ENCODE results near the gene SYNPR.

The SYNPR gene

DNA sequence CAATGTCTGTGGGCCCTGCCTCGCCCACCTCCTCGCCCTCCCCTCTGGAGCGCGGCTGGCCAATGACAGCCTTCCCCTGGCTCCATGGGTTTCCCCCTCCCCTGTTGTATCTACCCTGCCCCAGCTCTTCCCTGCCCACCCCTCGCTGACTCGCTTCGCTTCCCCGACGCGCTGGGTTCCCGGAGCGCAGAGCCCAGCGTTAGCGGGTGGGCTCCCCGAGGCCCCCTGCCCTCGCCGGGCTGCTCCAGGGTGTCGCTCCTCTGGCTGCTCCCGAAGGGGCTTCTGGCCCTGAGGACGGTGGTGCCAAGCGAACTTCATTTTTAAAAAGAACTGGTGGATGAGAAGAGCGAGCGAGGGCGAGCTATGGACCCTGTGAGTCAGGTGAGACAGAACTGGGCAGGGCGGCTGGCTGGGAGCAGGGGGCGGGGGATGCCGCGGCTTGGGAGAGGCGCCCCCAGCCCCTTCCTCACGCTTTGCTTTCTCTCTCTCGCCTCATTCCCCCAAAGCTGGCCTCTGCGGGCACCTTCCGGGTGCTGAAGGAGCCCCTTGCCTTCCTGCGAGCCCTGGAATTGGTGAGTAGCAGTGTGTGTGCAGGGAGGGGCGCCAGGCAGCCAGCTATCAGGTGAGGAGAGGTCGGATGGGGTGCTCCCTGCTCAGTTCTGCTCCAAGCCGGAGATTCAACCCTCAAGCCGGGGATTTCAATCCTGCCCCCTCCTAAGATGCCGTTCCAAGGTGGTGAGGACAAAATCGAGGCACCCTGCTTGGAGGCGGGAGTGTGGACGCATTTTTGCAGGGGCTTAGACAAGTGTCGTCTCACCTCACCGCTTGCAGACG lies at the start of gene SYNPR:
Gene SYNPR (plus strand): TSS at position 138 of the 834 bp plus-strand sequence.
- DNase-seq (ENCODE audit: low spot score), result no peak
- in situ Hi-C loops (cut with MboI; ENCODE audit: low pct_unique_long_range_greater_than_20kb, low sequenced_read_pairs, unreplicated experiment), result no loop called here
- TF ChIP-seq, protein P1, sequence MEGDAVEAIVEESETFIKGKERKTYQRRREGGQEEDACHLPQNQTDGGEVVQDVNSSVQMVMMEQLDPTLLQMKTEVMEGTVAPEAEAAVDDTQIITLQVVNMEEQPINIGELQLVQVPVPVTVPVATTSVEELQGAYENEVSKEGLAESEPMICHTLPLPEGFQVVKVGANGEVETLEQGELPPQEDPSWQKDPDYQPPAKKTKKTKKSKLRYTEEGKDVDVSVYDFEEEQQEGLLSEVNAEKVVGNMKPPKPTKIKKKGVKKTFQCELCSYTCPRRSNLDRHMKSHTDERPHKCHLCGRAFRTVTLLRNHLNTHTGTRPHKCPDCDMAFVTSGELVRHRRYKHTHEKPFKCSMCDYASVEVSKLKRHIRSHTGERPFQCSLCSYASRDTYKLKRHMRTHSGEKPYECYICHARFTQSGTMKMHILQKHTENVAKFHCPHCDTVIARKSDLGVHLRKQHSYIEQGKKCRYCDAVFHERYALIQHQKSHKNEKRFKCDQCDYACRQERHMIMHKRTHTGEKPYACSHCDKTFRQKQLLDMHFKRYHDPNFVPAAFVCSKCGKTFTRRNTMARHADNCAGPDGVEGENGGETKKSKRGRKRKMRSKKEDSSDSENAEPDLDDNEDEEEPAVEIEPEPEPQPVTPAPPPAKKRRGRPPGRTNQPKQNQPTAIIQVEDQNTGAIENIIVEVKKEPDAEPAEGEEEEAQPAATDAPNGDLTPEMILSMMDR (IDR thresholded peaks at IDR 0.05; ENCODE audit: extremely low read depth, insufficient read depth, missing control alignments), result no peak

DNA sequence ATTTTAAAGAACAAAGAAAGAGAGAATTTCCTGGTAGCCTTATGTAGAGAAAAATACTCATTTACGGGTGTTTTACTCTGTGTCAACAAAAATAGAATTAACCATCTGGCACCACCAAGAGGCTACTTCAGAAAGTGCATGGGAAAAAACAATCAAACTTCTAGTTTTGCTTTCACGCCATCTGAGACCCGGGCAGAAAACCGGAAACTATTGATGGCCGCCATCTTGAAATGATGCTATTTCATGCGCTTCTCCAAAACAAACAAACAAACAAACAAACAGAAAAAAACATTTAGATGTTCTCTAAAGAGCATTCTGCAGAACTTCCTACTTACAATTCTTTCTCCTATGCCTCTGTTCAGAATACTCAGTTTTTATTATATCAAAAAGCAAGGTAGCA lies 49.4 kb upstream of the SYNPR start:
- in situ Hi-C loops (cut with MboI; ENCODE audit: low pct_unique_long_range_greater_than_20kb, low sequenced_read_pairs, unreplicated experiment), result no loop called here
- DNase-seq (ENCODE audit: low spot score), result peak; percentile 7
- TF ChIP-seq, protein P1 (IDR thresholded peaks at IDR 0.05; ENCODE audit: extremely low read depth, insufficient read depth, missing control alignments), result peak; percentile 31

DNA sequence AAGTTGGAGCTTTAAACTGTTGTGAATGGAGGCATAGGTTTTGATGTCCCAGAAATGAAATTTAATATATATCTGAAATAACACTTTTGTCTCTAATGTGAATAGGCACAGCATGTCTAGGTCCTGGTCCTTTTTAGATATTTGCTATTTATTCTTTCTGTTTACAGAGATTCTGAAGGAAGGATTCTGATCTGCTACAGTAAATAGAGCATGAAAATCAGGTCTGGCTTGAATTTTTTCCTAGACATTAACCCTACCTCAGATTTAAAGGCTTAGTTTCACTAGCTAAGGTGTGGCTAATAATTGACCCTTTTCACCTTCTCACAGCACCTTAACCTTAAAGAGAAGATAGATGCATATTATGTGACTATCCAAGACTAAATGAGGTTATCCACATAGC lies 48.0 kb upstream of the SYNPR start:
- in situ Hi-C loops (cut with MboI; ENCODE audit: low pct_unique_long_range_greater_than_20kb, low sequenced_read_pairs, unreplicated experiment), result no loop called here
- DNase-seq (ENCODE audit: low spot score), result no peak
- TF ChIP-seq, protein P1 (IDR thresholded peaks at IDR 0.05; ENCODE audit: extremely low read depth, insufficient read depth, missing control alignments), result no peak

DNA sequence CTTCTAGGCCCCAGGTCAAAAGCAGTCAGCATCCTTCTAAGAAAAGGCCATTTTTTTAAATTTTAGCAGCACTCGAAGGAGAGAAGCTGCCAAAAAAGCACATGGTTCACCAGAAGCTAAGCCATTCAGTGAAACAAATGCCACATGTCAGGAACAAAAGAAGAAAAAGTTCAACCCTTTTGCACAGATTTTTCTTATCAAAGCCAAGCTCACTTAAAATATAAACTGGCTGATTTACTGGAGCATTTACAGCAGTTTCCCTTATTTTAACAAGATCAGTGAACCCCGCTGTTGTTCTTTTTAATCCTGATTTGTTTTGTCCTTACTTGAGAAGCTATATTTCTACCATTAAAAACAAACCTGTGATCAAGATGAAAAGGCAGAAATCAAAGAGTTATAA lies 46.5 kb upstream of the SYNPR start:
- in situ Hi-C loops (cut with MboI; ENCODE audit: low pct_unique_long_range_greater_than_20kb, low sequenced_read_pairs, unreplicated experiment), result no loop called here
- TF ChIP-seq, protein P1 (IDR thresholded peaks at IDR 0.05; ENCODE audit: extremely low read depth, insufficient read depth, missing control alignments), result no peak

DNA sequence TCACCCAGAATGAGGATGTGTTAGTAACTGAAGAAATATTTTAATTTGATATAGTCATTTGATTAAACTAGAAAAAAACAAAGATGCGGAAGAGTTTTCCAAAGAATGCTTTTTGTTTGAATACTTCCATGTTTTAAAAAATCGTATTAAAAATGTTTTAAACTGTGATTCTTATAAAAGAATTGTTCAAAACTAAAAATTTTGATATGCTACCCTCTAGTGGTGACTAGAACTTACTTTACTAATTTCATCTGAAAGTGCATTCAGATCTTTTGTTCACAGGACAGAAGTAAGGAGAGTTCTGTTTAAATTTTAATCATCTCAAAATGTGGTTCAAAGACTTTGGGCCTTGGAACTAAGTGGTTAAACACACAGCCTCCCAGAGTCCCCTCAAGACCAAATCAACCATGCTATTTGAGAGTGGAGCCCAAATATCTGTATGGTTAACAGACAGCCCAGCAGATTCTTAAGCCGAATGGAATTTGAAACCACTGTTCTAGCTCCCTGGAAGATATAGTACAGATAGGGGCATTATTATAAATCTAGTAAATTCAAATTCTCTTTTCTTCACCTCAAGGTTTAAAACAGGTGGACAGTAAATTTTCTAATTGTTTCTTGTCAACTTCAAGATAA lies 45.2 kb upstream of the SYNPR start:
- DNase-seq (ENCODE audit: low spot score), result no peak
- TF ChIP-seq, protein P1 (IDR thresholded peaks at IDR 0.05; ENCODE audit: extremely low read depth, insufficient read depth, missing control alignments), result peak; percentile 28
- in situ Hi-C loops (cut with MboI; ENCODE audit: low pct_unique_long_range_greater_than_20kb, low sequenced_read_pairs, unreplicated experiment), result no loop called here

More for the DNA sequence above, 46.5 kb upstream of the SYNPR start:
- DNase-seq (ENCODE audit: low spot score), result no peak

DNA sequence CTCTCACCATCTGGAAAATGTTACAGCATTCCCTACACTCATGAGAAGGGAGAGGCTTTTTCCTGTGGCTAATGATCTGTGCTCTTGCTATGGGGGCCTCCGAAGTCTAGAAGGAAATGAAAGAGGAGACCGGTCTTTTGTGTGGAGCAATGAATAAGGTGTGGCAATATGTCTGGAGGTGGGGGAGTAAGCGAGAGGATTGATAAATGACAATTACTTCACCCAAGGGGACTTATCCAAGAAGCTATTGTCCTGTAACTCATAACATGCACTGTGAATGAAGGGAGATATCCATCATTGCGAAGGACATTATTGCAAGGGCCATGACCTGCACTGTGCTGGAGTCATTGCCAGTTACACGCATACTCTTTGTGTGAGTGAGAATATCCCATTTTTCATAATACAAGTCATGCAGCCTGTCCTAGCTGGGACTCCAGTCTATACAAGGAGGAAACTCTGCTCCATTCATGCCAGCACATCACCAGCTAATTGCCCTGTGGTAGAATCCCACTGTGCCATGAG lies 37.7 kb upstream of the SYNPR start:
- in situ Hi-C loops (cut with MboI; ENCODE audit: low pct_unique_long_range_greater_than_20kb, low sequenced_read_pairs, unreplicated experiment), result no loop called here
- DNase-seq (ENCODE audit: low spot score), result no peak
- TF ChIP-seq, protein P1 (IDR thresholded peaks at IDR 0.05; ENCODE audit: extremely low read depth, insufficient read depth, missing control alignments), result no peak

Data from GM13977 (cell line).